Panc1 (cell line): ENCODE measurements around the gene DIAPH2. TPM values are rescaled to one million over a fixed set of nuclear protein-coding genes. Genes with fewer than 3 reads are reported as not detected.

Experiments
- ATAC-seq: fragments of 200-7000 bp; cut with Tn5 transposase; 2 replicates; pipeline ENCODE4 v1.9.1; 2020; ENCODE audit warnings: mild to moderate bottlenecking, moderate library complexity
- BruUV-seq: library from RNA; stranded (reverse); fragments of 400-500 nt; replicated peaks from 2 replicates; lab custom pipeline; 2021; lab: Mats Ljungman, UMichigan
- CTCF ChIA-PET: fragments of 300-600 bp; sonication (Branson Sonifier 250); formaldehyde crosslinking; loops from one replicate; lab custom pipeline; 2022; ENCODE audit warnings: antibody characterized with exemption; lab: Charles Lee
- POLR2A ChIA-PET: fragments of 300-600 bp; sonication (Branson Sonifier 250); formaldehyde crosslinking; loops from one replicate; lab custom pipeline; 2022; ENCODE audit warnings: antibody characterized with exemption; lab: Charles Lee
- DNase-seq: peaks from one replicate; pipeline ENCODE4 v3.0.0-alpha.2; 2010; ENCODE audit warnings: low read depth, low spot score
- H3K27ac ChIP-seq: 2 replicates; pipeline ENCODE4 v1.5.1; 2011; ENCODE audit warnings: mild to moderate bottlenecking, low read length, inconsistent platforms
- H3K27me3 ChIP-seq: fragments of 200-500 bp; sonication (Bioruptor generic); 2 replicates; pipeline ENCODE4 v1.6.0; 2014; ENCODE audit warnings: low read length, inconsistent platforms; ENCODE audit not compliant: control insufficient read depth, insufficient read depth
- H3K36me3 ChIP-seq: fragments of 200-500 bp; sonication (Bioruptor generic); 2 replicates; pipeline ENCODE4 v1.5.1; 2014; ENCODE audit warnings: inconsistent platforms, mild to moderate bottlenecking, low read length, moderate library complexity; ENCODE audit not compliant: control insufficient read depth, insufficient read depth
- H3K4me1 ChIP-seq: 2 replicates; pipeline ENCODE4 v1.5.1; 2011; ENCODE audit warnings: inconsistent platforms, mild to moderate bottlenecking, low read length, moderate library complexity; ENCODE audit not compliant: control insufficient read depth, insufficient read depth
- H3K4me3 ChIP-seq, 2 experiments: 2 replicates each; pipeline ENCODE4 v1.5.1; 2011 to 2012; ENCODE audit warnings: low read depth in 2 of 2, low read length in 2 of 2, mild to moderate bottlenecking in 2 of 2, inconsistent platforms in 1 of 2, moderate library complexity in 1 of 2
- H3K9me3 ChIP-seq: fragments of 200-500 bp; sonication (Bioruptor generic); 2 replicates; pipeline ENCODE4 v1.5.1; 2014; ENCODE audit warnings: low read depth, mild to moderate bottlenecking, inconsistent platforms, low read length, moderate library complexity; ENCODE audit not compliant: control insufficient read depth, insufficient read depth
- CTCF ChIP-seq: fragments of 450-650 bp; IDR thresholded peaks from 2 replicates; pipeline ENCODE4 v1.5.1; 2017; ENCODE audit warnings: mild to moderate bottlenecking
- POLR2AphosphoS5 ChIP-seq: IDR thresholded peaks from 2 replicates; pipeline ENCODE4 v1.6.1; 2012; ENCODE audit warnings: mild to moderate bottlenecking, low read depth, low read length, moderate library complexity
- REST ChIP-seq, 2 experiments: IDR thresholded peaks; 2 replicates each; pipeline ENCODE4 v1.6.1; 2011 to 2012; ENCODE audit warnings: low read depth in 2 of 2, control low read depth in 1 of 2, low read length in 1 of 2, mild to moderate bottlenecking in 1 of 2, moderate library complexity in 1 of 2; ENCODE audit not compliant: insufficient read depth in 1 of 2
- SIN3A ChIP-seq: IDR thresholded peaks from 2 replicates; pipeline ENCODE4 v1.6.1; 2012; ENCODE audit warnings: low read depth, mild to moderate bottlenecking, low read length, moderate library complexity, borderline replicate concordance; ENCODE audit not compliant: insufficient read depth
- TCF7L2 ChIP-seq: IDR thresholded peaks from 2 replicates; pipeline ENCODE4 v1.6.1; 2011; ENCODE audit warnings: mild to moderate bottlenecking, low read depth, low read length, inconsistent platforms
- in situ Hi-C: cut with HindIII; loops from 2 replicates; pipeline ENCODE4 v1.10.0; 2016; ENCODE audit warnings: low sequenced_read_pairs, low pct_unique_long_range_greater_than_20kb
- intact Hi-C: fragments of 100-400 bp; cut with micrococcal nuclease; formaldehyde crosslinking; loops from one replicate; pipeline ENCODE4 v1.10.0; 2022; ENCODE audit not compliant: unreplicated experiment
- total RNA-seq: library from RNA; stranded (reverse); gene quantifications from one replicate; pipeline ENCODE4 v1.2.1, GENCODE V29; 2021; ENCODE audit not compliant: unreplicated experiment

The DIAPH2 gene
- total RNA-seq, 1 experiment from 2014 or later = 17.0 TPM

- Histone ChIP-seq H3K36me3 (no peaks in the 10 kb centered on the region), H3K27me3 (no peaks in the 10 kb centered on the region), H3K4me1 (no peaks in the 10 kb centered on the region), H3K27ac (no peak overlapping the region), H3K4me3 (no peak overlapping the region), H3K9me3 (no peaks in the 10 kb centered on the region)
- ChIA-PET CTCF (no interaction called here), POLR2A (no interaction called here)
- intact Hi-C loops (no loop called here), in situ Hi-C loops (no loop called here)
- TF ChIP-seq POLR2AphosphoS5 (no peak), REST (IDR thresholded peaks at IDR 0.05; ENCODE audit: insufficient read depth in 1 of 2, low read depth in 2 of 2, low read length in 1 of 2) (no peak), SIN3A (no peak), TCF7L2 (no peak), CTCF (no peak)
- no TSS peak for BruUV-seq
- no peak for DNase-seq
- no peak for ATAC-seq
Observed at GRCh38 chrX:97310373-97310772, 625.7 kb downstream of the DIAPH2 start.

- TF ChIP-seq TCF7L2 (no peak), POLR2AphosphoS5 (no peak), CTCF (no peak), SIN3A (no peak), REST (IDR thresholded peaks at IDR 0.05; ENCODE audit: insufficient read depth in 1 of 2, low read depth in 2 of 2, low read length in 1 of 2) (no peak)
- Histone ChIP-seq H3K27ac (no peak overlapping the region), H3K4me1 (no peaks in the 10 kb centered on the region), H3K4me3 (no peak overlapping the region), H3K36me3 (no peaks in the 10 kb centered on the region), H3K27me3 (no peaks in the 10 kb centered on the region), H3K9me3 (no peaks in the 10 kb centered on the region)
- BruUV-seq = no TSS peak
- in situ Hi-C loops (no loop called here), intact Hi-C loops (no loop called here)
- no peak for ATAC-seq
- ChIA-PET CTCF (no interaction called here), POLR2A (no interaction called here)
- DNase-seq = no peak
Observed at GRCh38 chrX:97311066-97311778, 626.6 kb downstream of the DIAPH2 start.
